Hepatocyte (in vitro differentiated cells): Measurements from ENCODE around the gene CCDC188.

ENCODE experiments used
- EZH2 ChIP-seq: fragments of 200-600 bp; sonication (generic); IDR thresholded peaks from 2 replicates; pipeline ENCODE4 v1.6.1; 2016; ENCODE audit warnings: antibody characterized with exemption, mild to moderate bottlenecking, borderline replicate concordance
- TF ChIP-seq, protein P1 (sequence below): fragments of 200-600 bp; sonication (generic); IDR thresholded peaks from 2 replicates; pipeline ENCODE4 v1.5.1; 2016; ENCODE audit warnings: antibody characterized with exemption, mild to moderate bottlenecking; ENCODE audit not compliant: poor library complexity

DNA sequence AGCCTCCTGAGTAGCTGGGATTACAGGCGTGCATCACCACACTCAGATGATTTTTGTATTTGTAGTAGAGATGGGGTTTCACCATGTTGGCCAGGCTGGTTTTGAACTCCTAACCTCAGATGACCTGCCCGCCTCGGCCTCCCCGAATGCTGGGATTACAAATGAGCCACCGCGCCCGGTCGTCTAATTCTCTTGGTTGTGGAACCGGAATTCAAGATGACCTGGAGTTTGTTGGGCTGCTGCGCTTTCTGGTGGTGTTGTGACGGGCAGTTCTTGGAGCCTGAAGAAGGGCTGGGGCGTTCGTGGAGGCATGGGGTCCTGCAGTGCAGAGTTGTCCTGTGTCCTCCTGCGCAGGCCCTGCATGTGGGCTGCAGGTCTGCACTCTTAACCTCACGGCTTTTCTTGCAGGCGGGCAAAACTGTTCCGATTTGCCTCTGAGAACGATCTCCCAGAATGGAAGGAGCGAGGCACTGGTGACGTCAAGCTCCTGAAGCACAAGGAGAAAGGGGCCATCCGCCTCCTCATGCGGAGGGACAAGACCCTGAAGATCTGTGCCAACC is 28.9 kb downstream of the CCDC188 start:
- TF ChIP-seq, protein P1, sequence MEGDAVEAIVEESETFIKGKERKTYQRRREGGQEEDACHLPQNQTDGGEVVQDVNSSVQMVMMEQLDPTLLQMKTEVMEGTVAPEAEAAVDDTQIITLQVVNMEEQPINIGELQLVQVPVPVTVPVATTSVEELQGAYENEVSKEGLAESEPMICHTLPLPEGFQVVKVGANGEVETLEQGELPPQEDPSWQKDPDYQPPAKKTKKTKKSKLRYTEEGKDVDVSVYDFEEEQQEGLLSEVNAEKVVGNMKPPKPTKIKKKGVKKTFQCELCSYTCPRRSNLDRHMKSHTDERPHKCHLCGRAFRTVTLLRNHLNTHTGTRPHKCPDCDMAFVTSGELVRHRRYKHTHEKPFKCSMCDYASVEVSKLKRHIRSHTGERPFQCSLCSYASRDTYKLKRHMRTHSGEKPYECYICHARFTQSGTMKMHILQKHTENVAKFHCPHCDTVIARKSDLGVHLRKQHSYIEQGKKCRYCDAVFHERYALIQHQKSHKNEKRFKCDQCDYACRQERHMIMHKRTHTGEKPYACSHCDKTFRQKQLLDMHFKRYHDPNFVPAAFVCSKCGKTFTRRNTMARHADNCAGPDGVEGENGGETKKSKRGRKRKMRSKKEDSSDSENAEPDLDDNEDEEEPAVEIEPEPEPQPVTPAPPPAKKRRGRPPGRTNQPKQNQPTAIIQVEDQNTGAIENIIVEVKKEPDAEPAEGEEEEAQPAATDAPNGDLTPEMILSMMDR: no peak
- TF ChIP-seq EZH2: no peak
